NCI-H1417 treated with DMSO at 0.1 percent for 48 hours (cell line): ENCODE measurements around the gene SLC10A4.
"Not testable (repeated sequence)": the region's sequence is repeated elsewhere in the genome, so short reads cannot be mapped to it uniquely, and the experiment has no call there.

Source experiments
- DNase-seq: peaks from one replicate; lab custom pipeline; 2025; lab: John Stamatoyannopoulos, UW

SLC10A4 gene, protein sequence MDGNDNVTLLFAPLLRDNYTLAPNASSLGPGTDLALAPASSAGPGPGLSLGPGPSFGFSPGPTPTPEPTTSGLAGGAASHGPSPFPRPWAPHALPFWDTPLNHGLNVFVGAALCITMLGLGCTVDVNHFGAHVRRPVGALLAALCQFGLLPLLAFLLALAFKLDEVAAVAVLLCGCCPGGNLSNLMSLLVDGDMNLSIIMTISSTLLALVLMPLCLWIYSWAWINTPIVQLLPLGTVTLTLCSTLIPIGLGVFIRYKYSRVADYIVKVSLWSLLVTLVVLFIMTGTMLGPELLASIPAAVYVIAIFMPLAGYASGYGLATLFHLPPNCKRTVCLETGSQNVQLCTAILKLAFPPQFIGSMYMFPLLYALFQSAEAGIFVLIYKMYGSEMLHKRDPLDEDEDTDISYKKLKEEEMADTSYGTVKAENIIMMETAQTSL

DNA sequence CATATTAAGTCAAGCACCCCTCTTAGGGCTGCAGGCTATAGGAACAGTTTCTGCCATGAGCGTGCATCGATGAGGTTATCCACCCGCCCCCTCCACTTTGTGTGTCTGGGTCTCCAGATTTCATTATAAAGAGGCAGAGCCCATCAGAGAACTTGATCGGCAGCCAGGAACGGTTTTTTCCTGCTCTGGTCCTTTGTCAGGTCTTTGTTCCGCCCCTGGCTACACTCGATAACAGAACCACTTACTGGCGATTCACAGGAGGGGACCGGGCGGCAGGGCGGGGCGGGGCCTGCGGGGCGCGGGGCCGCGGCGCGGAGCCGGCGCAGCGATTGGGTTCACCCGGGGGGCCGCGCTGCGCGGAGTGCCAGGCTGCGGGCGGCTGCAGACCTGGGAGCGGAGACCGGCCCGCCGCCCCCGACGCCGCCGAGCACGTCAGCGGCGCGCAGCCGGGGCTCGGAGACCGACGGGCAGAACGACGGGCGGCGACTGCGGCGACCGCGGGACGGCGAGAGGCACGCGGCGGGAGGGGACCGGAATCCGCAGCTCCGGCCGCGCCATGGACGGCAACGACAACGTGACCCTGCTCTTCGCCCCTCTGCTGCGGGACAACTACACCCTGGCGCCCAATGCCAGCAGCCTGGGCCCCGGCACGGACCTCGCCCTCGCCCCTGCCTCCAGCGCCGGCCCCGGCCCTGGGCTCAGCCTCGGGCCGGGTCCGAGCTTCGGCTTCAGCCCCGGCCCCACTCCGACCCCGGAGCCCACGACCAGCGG, at the start of gene SLC10A4:
TSS of gene SLC10A4 (plus strand) at position 338 of the 771 bp plus-strand sequence. CDS start at position 557, 219 bp downstream.
- DNase-seq: no peak

DNA sequence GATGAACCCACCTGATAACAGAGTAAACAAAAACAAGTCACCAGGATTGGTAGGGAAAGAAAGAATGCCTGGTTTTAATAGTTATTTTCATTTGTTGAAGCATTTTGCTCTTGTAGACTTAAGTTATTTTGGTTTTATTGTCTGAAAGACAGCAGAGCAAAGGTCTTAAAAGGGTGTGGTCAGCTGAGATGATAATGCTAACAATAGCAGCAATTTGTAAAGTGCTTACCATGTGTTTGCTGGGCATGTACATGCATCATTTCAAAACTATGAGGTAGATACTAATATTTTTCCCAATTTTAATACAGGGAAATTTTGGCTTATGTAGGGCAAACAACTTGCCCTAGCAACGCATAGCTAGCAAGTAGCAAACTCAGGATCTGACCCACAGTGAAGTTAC, 46.8 kb upstream of the SLC10A4 start:
- DNase-seq: no peak

DNA sequence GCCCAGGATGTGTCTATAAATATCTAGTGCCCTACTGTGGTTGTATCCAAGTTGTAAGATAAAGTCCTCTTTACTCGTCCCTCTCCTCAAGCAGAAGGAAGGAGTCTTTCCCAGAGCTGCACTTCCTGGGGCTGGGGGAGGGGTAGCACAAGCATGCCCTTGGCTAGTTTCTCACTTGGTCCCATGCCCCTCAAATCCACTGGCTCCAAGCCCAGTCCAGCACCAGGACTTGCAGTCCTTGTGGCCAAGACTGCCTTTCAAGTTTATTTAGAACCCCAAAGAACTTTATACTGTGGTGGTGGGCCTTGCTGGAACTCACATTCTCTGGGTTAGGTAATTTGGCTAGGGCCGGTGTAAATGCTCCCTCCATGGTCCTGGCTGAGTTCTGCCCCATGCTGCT, 43.2 kb upstream of the SLC10A4 start:
- DNase-seq: no peak

DNA sequence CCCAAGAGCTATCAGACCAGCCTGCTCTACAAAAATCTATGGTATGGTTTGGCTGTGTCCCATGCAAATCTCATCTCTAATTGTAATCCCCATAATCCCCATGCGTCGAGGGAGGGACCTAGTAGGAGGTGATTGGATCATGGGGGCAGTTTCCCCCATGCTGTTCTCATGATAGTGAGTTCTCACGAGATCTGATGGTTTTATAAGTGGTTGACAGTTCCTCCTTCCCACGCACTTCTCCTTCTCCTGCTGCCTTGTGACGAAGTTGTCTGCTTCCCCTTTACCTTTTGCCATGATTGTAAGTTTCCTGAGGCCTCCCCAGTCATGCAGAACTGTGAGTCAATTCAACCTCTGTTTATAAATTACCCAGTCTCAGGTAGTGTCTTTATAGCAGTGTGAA, 42.2 kb upstream of the SLC10A4 start:
- not testable (repeated sequence) for DNase-seq

DNA sequence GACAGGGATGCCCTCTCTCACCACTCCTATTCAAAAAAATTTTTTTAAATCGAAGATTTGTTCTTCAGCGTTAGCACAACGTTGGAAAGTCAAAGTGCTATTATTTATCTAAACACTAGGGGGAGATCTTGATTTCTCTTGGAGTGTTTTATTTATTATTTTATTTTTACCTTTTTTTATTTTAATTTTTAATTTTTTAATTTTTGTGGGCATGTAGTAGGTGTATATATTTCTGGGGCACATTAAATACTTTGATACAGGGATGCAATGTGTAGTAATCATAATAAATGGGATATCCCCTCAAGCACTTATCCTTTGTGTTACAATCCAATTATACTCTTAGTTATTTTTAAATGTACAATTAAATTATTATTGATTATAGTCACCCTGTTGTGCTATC, 37.4 kb upstream of the SLC10A4 start:
- no peak for DNase-seq

DNA sequence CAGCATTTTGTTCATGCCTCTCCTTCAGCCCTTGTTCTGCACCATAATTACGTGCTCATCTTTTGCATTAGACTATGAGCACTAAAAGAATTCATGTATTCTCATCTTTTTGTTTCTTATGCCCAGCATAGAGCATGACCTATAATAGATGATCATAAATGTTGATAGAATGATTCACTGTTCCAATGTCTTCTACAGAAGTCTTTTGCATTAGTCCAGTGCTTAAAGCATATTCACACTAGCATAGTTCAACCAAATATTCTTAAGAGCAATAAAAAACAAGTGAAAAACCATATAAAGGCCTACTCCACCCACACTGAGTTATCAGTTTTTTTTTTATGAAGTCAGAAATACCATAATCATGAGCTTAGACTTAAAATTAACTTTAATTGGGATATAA, 36.5 kb upstream of the SLC10A4 start:
- no peak for DNase-seq

DNA sequence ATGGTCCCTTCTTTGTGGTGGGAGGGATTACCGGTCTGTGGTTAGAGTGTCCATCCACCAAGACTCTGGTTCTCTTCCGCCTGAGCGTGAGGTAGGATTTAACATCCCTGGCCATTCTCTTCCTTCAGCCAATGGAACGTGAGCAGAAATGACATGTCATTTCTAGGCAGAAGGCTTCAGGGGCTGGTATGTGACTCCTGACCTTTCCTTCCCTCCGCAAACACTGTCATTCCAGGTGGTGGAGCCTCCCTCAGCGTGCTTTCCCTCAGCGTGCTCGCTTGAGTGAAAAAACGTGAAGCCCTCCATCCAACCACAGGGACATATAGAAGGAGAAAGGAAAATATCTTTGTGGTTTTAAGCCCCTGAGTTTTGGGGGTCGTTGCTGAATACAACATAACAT, 34.0 kb upstream of the SLC10A4 start:
- no peak for DNase-seq

DNA sequence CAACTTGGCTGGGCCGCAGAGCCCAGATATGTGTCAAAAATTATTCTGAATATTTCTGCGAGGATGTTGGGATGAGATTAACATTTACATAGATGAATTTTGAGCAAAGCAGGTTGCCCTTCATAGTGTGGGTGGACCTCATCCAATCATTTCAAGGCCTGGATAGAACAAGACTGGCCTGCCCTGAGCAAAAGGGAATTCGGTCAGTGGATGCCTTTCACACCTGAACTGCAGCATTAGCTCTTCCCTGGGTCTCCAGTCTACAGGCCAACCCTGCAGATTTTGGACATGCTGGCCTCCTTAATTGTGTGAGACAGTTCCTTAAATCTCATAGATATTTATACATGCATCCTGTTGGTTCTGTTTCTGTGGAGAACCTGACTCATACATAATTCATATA, 32.4 kb upstream of the SLC10A4 start:
- no peak for DNase-seq

DNA sequence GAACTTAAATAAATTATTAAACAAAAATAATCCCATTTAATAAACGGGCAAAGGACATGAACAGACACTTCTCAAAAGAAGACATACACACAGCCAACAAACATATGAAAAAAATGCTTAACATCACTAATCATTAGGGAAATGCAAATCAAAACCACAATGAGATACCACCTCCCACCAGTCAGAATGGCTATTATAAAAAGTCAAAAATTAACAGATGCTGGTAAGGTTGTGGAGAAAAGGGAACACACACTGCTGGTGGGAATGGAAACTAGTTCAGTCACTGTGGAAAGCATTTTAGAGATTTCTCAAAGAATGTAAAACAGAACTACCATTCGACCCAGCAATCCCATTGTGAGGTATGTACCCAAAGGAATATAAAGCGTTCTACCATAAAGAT, 31.5 kb upstream of the SLC10A4 start:
- DNase-seq: not testable (repeated sequence)

DNA sequence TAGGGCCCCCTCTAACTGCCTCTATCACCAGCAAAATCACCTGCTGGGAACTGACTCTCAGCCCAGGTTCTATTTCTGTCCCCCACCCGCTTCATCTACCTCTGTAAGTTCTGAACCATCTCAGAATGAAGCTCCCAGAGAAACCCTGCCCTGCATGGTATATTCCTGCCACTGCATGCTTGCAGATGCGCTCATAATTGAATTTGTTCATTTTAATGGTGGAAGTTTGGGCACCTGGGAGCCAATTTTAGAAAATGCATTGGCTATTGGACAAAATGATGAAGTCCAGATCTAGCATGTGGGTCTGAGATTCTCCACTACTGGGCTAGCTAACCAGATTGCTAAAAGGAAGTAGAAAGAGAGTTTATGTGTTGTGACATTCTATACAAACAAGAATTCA, 28.6 kb upstream of the SLC10A4 start:
- DNase-seq: no peak

DNA sequence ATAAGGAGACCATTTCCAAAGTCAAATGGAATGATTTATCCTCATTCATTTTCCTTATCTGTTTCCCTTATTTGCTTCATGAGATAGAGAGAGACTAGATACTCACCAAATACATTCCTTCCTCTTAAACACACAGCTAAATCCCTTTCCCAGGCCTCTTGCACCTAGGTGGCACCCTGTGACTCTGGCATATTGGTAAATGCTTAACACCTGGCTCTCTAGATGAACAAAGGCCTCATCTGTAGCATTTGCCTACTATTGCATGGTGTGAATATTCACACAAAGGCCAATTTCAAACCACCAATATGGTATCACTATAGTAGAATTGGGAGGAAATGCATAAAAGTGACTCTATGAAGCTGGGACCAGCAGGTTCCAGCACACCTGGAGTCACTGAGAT, 22.1 kb upstream of the SLC10A4 start:
- no peak for DNase-seq

DNA sequence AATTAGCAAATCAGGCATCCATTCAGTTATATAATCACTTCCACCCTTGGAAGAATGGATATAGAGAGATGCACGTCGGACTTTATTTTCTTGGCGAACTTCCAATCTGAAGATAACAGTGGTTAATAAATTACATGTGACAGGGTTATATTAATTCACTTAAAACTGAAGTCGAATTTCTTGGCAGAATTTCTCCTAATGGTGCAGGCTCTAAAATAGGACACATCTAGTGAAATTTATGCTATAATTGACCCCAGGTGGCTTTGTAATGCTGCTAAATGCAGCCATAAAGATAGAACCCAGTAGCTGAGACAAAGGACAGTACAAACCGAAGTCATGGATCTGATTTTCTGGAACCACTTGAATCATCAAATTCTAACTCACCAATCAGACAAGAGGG, 20.8 kb upstream of the SLC10A4 start:
- no peak for DNase-seq

DNA sequence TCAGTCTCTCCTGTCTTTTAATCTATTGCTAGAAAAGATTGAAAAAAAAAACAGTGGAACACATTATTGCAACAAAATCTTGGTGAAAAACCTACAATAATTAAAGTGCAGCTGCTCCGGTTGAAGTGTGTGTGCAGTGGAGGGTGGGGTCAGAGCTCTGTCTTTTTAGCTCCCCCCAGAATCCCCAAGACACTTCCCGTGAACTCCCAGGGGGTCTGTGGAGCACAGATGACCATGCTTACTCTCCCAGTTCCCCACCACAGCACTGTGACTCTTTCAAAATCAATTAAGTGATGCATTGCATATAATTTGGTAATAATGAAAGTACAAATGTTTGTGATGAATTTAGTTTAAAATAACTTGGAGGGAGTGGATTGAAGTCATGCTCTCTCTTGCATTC, 15.7 kb upstream of the SLC10A4 start:
- DNase-seq: no peak

DNA sequence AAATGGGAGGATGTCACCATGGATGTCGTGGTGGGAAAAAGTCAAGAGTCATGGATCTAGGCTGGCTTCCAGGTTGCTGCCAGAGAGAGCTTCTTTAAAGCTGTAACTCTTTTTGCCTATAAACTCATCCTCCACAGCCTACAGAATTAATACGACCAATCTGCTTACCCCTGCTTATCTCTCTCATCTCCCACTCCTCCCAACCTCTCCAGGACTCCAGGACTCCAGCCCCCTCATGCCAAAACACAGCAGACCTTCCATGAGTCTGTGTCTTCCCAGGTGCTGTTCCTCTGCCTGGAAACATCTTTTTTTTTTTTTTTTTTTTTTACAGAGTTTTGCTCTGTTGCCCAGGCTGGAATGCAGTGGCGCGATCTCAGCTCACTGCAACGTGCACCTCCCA, 15.3 kb upstream of the SLC10A4 start:
- no peak for DNase-seq

DNA sequence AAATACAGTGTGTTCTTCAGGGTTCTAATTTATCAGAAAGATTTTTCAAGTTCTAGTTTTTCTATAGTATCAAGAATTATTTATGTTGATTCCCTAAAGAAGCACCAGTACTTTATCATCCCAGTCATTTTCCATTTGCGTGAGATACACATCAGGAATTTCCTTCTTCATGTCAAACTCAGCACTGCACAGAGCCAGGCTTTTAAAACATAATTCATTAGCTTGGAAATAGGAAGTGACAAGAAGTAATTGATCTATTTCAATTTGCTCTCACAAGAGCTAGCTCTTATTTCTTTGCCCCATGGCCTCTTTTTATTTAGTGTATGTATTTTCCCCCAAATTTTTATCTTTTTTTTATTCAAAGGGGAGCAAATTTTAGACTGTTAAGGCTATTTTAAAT, 13.0 kb upstream of the SLC10A4 start:
- DNase-seq: no peak

DNA sequence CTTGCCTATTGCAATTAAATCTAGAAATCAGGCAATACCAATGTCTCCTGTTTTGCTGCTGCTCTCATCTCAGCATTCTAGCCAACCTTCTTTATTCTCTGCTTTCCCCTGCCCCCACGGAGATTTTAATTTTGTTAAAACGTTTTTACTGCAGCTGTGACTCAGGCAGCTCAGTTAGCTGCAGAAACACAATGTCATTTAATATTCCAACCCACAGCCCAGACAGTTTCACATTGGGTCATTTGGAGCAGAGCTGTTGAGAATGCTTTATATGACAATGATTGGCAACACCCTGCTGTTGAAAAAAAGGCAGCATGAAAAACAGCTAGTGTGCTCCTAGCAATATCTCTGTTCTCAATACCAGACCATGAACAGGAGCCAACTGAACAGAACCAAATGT, 12.6 kb upstream of the SLC10A4 start:
- DNase-seq: no peak

DNA sequence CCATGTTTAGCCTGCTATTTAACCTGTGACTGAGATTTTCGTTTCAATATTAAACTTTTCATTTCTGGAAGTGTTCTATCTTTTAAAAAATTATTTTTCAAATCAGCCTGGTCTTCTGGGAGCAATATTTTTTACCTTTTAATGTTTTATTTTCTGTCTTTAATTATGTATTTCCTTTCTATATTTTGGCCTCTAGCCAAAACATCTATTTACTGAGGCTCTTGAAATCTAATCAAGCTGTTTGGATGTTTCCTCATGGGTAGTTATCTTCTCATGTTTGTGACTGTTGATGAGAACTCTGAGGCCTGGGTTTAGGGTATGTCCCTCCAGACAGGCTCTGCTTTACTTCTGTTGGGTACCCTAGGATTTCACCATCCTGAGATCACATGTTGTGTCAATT, 10.3 kb upstream of the SLC10A4 start:
- no peak for DNase-seq

DNA sequence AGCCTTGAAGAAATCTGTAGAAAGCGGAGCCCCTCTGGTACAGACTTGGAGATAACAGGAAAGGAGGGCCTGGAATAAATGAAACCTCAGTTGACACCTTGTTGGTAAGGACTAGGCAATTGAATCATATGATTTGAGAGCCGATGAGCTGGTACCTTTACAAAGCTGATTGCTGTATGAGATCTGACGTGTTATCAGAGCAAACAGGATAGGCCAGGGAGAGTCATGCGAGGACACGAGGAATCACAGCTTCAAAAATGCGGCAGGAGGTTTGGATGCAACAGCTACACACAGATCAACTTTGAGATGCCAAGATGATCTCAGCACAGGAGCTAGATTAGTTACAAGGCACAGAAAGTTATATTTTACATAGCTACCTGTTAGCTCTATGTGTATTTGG, 7.4 kb upstream of the SLC10A4 start:
- no peak for DNase-seq

DNA sequence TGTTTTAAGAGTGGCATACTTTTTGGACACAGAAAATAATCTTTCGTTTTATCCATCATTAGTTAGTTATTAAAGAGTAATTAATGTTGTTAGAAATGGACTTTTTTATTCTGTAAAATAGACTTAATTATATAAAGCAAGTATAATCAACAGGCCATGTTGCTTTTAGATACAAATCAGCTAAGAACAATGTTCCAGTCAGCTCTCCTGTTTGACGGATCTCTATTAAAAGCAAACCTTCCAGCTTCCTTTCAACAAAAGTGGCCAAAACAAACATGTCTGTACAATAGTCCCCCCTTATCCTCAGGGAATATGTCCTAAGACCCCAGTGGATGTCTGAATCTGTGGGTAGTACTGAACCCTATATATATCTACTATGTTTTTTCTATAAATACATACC, 4.9 kb upstream of the SLC10A4 start:
- DNase-seq: no peak

DNA sequence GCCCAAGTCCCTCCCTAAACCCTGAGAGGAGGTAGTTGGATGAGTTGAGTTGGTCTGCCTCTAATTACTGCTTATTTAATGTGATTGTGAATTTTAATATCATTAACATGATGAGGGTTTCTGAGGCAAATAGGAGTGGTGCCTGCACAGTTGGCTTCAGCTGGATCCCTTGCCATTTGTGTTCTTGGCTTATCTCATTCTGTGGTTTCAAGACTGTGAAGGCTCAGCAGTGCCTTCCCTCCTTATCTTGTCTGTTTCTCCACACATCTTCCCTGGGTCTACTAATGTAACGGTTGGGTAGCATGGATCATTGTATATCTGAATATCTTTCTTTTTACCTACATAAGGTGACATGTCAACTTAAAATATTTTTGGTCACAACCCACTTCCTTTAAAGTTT, 1.6 kb upstream of the SLC10A4 start:
- DNase-seq: no peak

DNA sequence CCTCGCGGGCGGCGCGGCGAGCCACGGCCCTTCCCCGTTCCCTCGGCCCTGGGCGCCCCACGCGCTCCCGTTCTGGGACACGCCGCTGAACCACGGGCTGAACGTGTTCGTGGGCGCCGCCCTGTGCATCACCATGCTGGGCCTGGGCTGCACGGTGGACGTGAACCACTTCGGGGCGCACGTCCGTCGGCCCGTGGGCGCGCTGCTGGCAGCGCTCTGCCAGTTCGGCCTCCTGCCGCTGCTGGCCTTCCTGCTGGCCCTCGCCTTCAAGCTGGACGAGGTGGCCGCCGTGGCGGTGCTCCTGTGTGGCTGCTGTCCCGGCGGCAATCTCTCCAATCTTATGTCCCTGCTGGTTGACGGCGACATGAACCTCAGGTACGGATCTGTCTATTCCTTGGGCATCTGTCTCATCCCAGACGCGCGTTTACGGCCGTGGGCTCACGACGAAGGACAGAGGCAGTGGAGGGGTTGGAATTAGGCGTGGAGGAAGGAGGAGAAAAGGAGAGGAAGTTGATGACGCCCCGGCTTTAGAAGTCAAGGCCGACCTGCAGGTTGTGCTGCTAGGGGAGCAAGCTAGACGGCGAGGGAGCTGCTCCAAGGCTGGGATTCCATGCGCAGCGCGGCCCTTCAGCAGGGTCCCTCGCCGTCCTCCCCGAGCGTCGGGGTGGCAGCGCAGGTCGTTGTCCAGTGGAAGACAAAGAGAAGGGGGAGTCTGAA, 792 bp downstream of the SLC10A4 start:
- DNase-seq: no peak

DNA sequence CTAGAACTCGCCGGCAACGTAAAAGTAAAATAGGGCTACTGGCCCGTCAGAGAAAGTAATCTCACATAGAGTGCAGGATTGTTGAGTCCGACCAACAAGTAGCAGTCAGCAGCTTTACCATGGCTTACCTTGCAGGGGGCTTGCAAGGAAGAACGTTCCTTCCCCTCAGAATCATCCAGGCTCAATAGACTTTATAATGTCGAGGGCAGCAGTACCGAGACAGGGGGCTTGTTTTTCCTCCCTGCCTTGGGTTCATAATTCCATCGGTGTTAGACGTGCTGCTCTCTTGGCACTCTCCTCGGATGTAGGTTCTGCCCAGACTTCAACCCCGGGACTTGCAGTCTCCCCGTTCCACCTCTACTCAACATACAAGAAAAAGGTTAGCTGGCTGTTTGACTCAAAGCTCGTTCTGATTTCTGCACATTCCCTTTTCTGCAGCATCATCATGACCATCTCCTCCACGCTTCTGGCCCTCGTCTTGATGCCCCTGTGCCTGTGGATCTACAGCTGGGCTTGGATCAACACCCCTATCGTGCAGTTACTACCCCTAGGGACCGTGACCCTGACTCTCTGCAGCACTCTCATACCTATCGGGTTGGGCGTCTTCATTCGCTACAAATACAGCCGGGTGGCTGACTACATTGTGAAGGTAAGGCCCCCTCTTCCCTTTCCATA, 1.5 kb downstream of the SLC10A4 start:
- no peak for DNase-seq
